OCI-LY1 (cell line): Measurements from ENCODE around the gene EIF4E1B.
"Not testable (repeated sequence)": the region's sequence is repeated elsewhere in the genome, so short reads cannot be mapped to it uniquely, and the experiment has no call there.

Experiments
- H2AFZ ChIP-seq: fragments of 200-600 bp; sonication (generic), shearing (Covaris generic); 2 replicates; pipeline ENCODE4 v1.6.0; 2014; ENCODE audit warnings: antibody characterized with exemption, mild to moderate bottlenecking, low read length
- H3F3A ChIP-seq: fragments of 200-600 bp; sonication (generic), shearing (Covaris generic); 2 replicates; pipeline ENCODE4 v1.6.0; 2014; ENCODE audit warnings: mild to moderate bottlenecking, antibody characterized with exemption, low read length, moderate library complexity; ENCODE audit not compliant: insufficient read depth
- H3K27ac ChIP-seq: fragments of 200-600 bp; sonication (generic); 2 replicates; pipeline ENCODE4 v1.5.1; 2014; ENCODE audit warnings: low read length, mixed run types, mild to moderate bottlenecking, low read depth; ENCODE audit not compliant: poor library complexity, severe bottlenecking
- H3K27me3 ChIP-seq: fragments of 200-600 bp; sonication (generic); 2 replicates; pipeline ENCODE4 v1.6.0; 2014; ENCODE audit warnings: antibody characterized with exemption, mild to moderate bottlenecking, low read length, moderate library complexity; ENCODE audit not compliant: insufficient read depth
- H3K36me3 ChIP-seq: fragments of 200-600 bp; sonication (generic); 2 replicates; pipeline ENCODE4 v1.6.1; 2014; ENCODE audit warnings: mild to moderate bottlenecking, antibody characterized with exemption, low read length, moderate library complexity, mixed read lengths; ENCODE audit not compliant: insufficient read depth
- H3K4me1 ChIP-seq: fragments of 200-600 bp; sonication (generic); 2 replicates; pipeline ENCODE4 v1.5.1; 2014; ENCODE audit warnings: mild to moderate bottlenecking, low read length, moderate library complexity; ENCODE audit not compliant: insufficient read depth, severe bottlenecking
- H3K4me2 ChIP-seq: fragments of 200-600 bp; sonication (generic), shearing (Covaris generic); 2 replicates; pipeline ENCODE4 v1.6.1; 2014; ENCODE audit warnings: low read length
- H3K4me3 ChIP-seq: fragments of 200-600 bp; sonication (generic); 2 replicates; pipeline ENCODE4 v1.5.1; 2014; ENCODE audit warnings: low read length, low read depth, mild to moderate bottlenecking, mixed read lengths; ENCODE audit not compliant: poor library complexity, severe bottlenecking
- H3K79me2 ChIP-seq: fragments of 200-600 bp; shearing (Covaris generic); 2 replicates; pipeline ENCODE4 v1.6.1; 2016; ENCODE audit warnings: mixed run types, low read length, mixed read lengths; ENCODE audit not compliant: insufficient read depth
- H3K9ac ChIP-seq: fragments of 200-600 bp; sonication (generic), shearing (Covaris generic); 2 replicates; pipeline ENCODE4 v1.6.1; 2014; ENCODE audit warnings: mild to moderate bottlenecking, low read length, mixed read lengths
- H3K9me2 ChIP-seq: fragments of 200-600 bp; sonication (generic), shearing (Covaris generic); 2 replicates; pipeline ENCODE4 v1.6.1; 2014; ENCODE audit warnings: low read depth, mild to moderate bottlenecking, low read length, mixed read lengths
- H3K9me3 ChIP-seq: fragments of 200-600 bp; shearing (Covaris generic); 2 replicates; pipeline ENCODE4 v1.6.1; 2014; ENCODE audit warnings: low read length, mixed read lengths
- H4K20me1 ChIP-seq: fragments of 200-600 bp; sonication (generic), shearing (Covaris generic); 2 replicates; pipeline ENCODE4 v1.6.0; 2016; ENCODE audit warnings: mild to moderate bottlenecking, low read length; ENCODE audit not compliant: insufficient read depth
- EZH2 ChIP-seq: fragments of 200-600 bp; sonication (generic), shearing (Covaris generic); IDR thresholded peaks from 2 replicates; pipeline ENCODE4 v1.8.0; 2017; ENCODE audit warnings: borderline replicate concordance, mixed run types, mild to moderate bottlenecking, antibody characterized with exemption, low read length, moderate library complexity, mixed read lengths
- TF ChIP-seq, protein P1 (sequence below): fragments of 200-600 bp; sonication (generic), shearing (Covaris generic); IDR thresholded peaks from 2 replicates; pipeline ENCODE4 v1.5.1; 2017; ENCODE audit warnings: mild to moderate bottlenecking, antibody characterized with exemption, low read length, moderate library complexity, mixed read lengths

Gene EIF4E1B

DNA sequence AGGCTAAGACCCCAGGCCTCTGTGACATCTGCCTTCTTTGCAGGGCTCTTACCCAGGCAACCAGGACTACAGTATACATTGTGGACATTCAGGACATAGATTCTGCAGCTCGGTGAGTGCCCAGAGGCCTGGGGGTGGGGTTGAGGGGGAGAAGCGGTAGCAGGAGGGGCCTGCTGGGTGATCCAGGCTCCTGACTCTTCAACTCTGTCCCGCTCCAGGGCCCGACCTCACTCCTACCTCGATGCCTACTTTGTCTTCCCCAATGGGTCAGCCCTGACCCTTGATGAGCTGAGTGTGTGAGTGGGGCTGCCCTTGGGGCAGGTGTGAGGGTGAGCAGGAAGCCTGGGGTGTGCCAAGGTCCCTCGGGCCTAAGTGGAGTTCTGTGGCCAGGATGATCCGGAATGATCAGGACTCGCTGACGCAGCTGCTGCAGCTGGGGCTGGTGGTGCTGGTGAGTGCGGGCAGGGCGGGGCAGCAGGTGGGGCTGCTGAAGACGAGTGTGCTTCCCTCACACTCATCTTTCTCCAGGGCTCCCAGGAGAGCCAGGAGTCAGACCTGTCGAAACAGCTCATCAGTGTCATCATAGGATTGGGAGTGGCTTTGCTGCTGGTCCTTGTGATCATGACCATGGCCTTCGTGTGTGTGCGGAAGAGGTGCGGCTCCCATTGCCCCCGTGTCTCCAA lies 40.3 kb upstream of the EIF4E1B start:
- Histone ChIP-seq H3K36me3 (no peaks in the 10 kb centered on the region), H3K9ac (no peak overlapping the region), H3K9me3 (peaks cover 6% of the 10 kb centered on the region), H3K9me2 (no peaks in the 10 kb centered on the region), H3F3A (no peaks in the 10 kb centered on the region), H3K27me3 (no peaks in the 10 kb centered on the region), H3K4me1 (no peaks in the 10 kb centered on the region), H3K79me2 (no peaks in the 10 kb centered on the region), H3K4me3 (no peak overlapping the region), H3K27ac (no peak overlapping the region), H2AFZ (no peak overlapping the region), H3K4me2 (no peak overlapping the region), H4K20me1 (no peaks in the 10 kb centered on the region)
- TF ChIP-seq, protein P1, sequence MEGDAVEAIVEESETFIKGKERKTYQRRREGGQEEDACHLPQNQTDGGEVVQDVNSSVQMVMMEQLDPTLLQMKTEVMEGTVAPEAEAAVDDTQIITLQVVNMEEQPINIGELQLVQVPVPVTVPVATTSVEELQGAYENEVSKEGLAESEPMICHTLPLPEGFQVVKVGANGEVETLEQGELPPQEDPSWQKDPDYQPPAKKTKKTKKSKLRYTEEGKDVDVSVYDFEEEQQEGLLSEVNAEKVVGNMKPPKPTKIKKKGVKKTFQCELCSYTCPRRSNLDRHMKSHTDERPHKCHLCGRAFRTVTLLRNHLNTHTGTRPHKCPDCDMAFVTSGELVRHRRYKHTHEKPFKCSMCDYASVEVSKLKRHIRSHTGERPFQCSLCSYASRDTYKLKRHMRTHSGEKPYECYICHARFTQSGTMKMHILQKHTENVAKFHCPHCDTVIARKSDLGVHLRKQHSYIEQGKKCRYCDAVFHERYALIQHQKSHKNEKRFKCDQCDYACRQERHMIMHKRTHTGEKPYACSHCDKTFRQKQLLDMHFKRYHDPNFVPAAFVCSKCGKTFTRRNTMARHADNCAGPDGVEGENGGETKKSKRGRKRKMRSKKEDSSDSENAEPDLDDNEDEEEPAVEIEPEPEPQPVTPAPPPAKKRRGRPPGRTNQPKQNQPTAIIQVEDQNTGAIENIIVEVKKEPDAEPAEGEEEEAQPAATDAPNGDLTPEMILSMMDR = no peak
- no peak for TF ChIP-seq EZH2

DNA sequence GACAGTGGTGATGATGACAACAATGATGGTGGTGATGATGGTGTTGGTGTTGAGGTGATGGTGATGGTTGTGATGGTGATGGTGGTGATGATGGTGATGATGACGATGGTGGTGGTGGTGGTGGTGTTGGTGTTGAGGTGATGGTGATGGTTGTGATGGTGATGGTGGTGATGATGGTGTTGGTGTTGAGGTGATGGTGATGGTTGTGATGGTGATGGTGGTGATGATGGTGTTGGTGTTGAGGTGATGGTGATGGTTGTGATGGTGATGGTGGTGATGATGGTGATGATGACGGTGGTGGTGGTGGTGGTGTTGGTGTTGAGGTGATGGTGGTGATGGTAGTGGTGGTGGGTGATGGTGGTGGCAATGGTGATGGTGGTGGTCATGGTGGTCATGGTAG lies 38.8 kb upstream of the EIF4E1B start:
- H3K9me3 ChIP-seq, H3K4me3 ChIP-seq, H3K36me3 ChIP-seq, H3K9ac ChIP-seq, H3K4me1 ChIP-seq, H2AFZ ChIP-seq, H4K20me1 ChIP-seq, H3F3A ChIP-seq, H3K79me2 ChIP-seq, H3K9me2 ChIP-seq, H3K27me3 ChIP-seq, H3K4me2 ChIP-seq, H3K27ac ChIP-seq: not testable (repeated sequence)

DNA sequence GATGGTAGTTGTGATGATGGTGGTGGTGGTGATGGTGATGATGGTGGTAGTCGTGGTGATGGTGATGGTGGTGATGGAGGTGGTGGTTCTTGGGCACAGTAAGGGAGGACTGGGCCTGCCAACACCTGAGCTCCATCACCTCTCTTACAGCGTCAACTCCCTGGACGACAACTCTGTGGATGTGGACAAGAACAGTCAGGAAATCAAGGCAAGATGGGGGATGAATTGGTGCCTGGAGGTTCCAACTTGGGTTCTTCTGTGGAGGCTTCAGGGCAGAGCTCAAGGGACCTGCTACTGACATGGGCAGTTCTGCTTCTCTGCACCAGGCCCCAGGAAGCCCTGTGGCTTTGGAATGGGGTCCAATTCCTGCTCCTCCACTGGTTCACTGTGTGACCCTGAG lies 37.9 kb upstream of the EIF4E1B start:
- Histone ChIP-seq H2AFZ (no peak overlapping the region), H3K4me1 (no peaks in the 10 kb centered on the region), H3K27ac (no peak overlapping the region), H3K79me2 (no peaks in the 10 kb centered on the region), H4K20me1 (no peaks in the 10 kb centered on the region), H3K9me2 (no peaks in the 10 kb centered on the region), H3K9me3 (0 out of 2 replicates have a peak, but pooled peaks cover 2% of the 10 kb centered on the region), H3F3A (no peaks in the 10 kb centered on the region), H3K9ac (no peak overlapping the region), H3K36me3 (no peaks in the 10 kb centered on the region), H3K4me3 (no peak overlapping the region), H3K4me2 (no peak overlapping the region), H3K27me3 (no peaks in the 10 kb centered on the region)
- TF ChIP-seq, protein P1 = no peak
- TF ChIP-seq EZH2 = no peak

DNA sequence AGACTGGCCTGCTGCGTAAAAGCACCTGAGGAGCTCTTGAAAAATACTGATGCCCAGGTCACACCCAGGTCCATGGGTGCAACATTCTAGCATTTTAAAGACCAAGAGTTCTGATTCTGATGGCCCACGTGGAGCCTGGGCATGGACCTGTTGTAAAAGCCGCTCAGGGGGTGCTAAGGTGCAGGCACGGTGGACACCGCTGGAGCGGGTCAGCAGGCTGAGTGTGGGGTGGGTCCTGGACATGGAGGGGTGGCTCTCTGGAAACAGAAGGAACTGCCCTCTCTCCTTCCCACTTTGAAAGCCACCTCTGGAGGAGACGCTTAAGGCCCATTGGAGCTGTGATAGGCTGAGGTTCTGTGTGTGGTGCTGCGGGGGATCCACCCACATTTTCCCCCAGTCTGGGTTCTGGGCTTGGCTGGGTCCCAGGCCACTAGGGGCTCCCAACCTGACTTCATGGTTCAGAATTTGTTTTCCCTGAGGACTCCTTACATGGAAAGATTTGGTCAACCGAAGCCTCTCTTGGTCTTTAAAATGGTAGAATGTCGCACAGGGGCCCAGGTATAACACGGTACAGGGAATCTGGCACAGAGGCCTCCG lies 37.1 kb upstream of the EIF4E1B start:
- Histone ChIP-seq H2AFZ (no peak overlapping the region), H3K9me3 (0 out of 2 replicates have a peak, but pooled peaks cover 2% of the 10 kb centered on the region), H3F3A (no peaks in the 10 kb centered on the region), H3K27ac (no peak overlapping the region), H3K36me3 (no peaks in the 10 kb centered on the region), H4K20me1 (no peaks in the 10 kb centered on the region), H3K27me3 (no peaks in the 10 kb centered on the region), H3K9me2 (no peaks in the 10 kb centered on the region), H3K9ac (no peak overlapping the region), H3K4me3 (no peak overlapping the region), H3K4me2 (no peak overlapping the region), H3K4me1 (no peaks in the 10 kb centered on the region), H3K79me2 (no peaks in the 10 kb centered on the region)
- no peak for TF ChIP-seq EZH2
- TF ChIP-seq, protein P1 = no peak
